Measurements from ENCODE around the gene TREH. TPM values are rescaled to one million over a fixed set of nuclear protein-coding genes. Genes with fewer than 3 reads are reported as not detected.

Gene TREH
- total and polyA plus RNA-seq, 2 experiments from 2014 or later: 0.36 TPM; not detected in 1

DNA sequence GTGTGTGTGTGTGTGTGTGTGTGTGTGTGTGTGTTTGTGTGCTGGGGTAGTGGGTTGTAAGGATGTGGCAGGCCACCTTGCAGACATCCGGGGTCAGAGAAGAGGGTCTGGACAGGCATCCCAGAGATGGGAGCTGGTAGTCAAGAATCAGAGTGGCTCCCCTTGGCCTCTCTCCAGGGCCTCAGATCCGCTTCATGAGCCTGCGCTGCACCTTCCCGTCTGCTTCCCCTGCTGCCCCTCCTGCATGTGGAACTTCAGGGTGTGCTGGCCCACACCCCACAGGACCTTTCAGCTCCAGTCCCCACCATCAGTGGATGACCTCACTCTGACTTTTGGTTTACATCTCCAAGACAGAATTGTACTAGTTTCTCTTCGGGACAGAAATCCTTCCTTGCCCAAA is 31.2 kb downstream of the TREH start (continued):
- no peak for TF ChIP-seq ZNF114 (CRISPR knock-in tag; IDR thresholded peaks at IDR 0.05)
- TF ChIP-seq, protein P1, sequence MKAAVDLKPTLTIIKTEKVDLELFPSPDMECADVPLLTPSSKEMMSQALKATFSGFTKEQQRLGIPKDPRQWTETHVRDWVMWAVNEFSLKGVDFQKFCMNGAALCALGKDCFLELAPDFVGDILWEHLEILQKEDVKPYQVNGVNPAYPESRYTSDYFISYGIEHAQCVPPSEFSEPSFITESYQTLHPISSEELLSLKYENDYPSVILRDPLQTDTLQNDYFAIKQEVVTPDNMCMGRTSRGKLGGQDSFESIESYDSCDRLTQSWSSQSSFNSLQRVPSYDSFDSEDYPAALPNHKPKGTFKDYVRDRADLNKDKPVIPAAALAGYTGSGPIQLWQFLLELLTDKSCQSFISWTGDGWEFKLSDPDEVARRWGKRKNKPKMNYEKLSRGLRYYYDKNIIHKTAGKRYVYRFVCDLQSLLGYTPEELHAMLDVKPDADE (IDR thresholded peaks at IDR 0.05): no peak
- no peak for TF ChIP-seq CREB1 (CRISPR knock-in tag; IDR thresholded peaks at IDR 0.05; ENCODE audit: low read depth)
- no peak for TF ChIP-seq CTCF (conservative IDR thresholded peaks at IDR 0.05; ENCODE audit: low read depth in 2 of 2)

DNA sequence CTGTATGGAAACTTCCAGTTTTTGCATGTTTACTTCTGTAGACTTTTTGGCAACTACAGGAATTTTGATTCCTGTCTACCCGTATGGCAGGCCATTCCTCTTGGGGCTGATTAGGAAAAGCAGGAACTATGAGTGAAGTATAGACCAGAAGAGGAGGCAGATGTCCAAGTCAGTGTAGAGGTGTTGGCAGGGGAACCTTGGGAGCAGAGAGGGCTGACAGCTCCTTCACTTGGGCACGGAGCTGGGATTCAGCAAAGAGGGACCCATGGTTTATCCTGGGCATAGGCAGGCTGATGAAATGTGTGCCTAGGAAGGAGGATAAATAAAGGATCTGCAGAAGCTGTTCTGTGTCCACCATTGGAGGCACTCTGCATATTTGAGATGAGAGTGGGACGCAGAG is 33.1 kb downstream of the TREH start:
- Histone ChIP-seq H3K4me3 (no peak overlapping the region), H3K27ac (ENCODE audit: low read depth) (no peak overlapping the region), H3K4me1 (ENCODE audit: insufficient read depth) (no peaks in the 10 kb centered on the region), H4K20me1 (replicated peaks; ENCODE audit: insufficient read depth) (peaks cover 28% of the 10 kb centered on the region), H3K9me2 (ENCODE audit: insufficient read depth) (no peaks in the 10 kb centered on the region), H3K36me3 (ENCODE audit: insufficient read depth) (peaks cover 29% of the 10 kb centered on the region), H3K27me3 (ENCODE audit: insufficient read depth) (no peaks in the 10 kb centered on the region), H3K4me2 (no peak overlapping the region), H3K79me2 (replicated peaks; ENCODE audit: insufficient read depth) (no peaks in the 10 kb centered on the region), H2AFZ (no peak overlapping the region), H3F3A (replicated peaks; ENCODE audit: low read depth) (no peaks in the 10 kb centered on the region)
- H3K36me3 Mint-ChIP-seq (ENCODE audit: low read depth): peaks cover 63% of the 10 kb centered on the region
- H3K27ac Mint-ChIP-seq: no peak overlapping the region
- DNase-seq (ENCODE audit: low spot score) (no peak), ATAC-seq (no peak)
- no peaks in the 10 kb centered on the region; the same call in 2 of the 3 replicates for H3K9me3 Mint-ChIP-seq
- no peaks in the 10 kb centered on the region for H3K4me1 Mint-ChIP-seq
- H3K4me3 Mint-ChIP-seq: no peak overlapping the region
- peaks cover 4% of the 10 kb centered on the region for H3K27me3 Mint-ChIP-seq (ENCODE audit: insufficient read depth, low read depth, poor library complexity)
- TF ChIP-seq ZNF331 (CRISPR knock-in tag; IDR thresholded peaks at IDR 0.05; ENCODE audit: low read depth): no peak
- no peak for TF ChIP-seq ZNF462 (CRISPR knock-in tag; IDR thresholded peaks at IDR 0.05)
- TF ChIP-seq REST (IDR thresholded peaks at IDR 0.05; ENCODE audit: unreplicated experiment): no peak
- TF ChIP-seq EZH2 (IDR thresholded peaks at IDR 0.05; ENCODE audit: low read depth, unreplicated experiment): no peak
- TF ChIP-seq JUNB (IDR thresholded peaks at IDR 0.05; ENCODE audit: unreplicated experiment): no peak
- TF ChIP-seq NANOG (IDR thresholded peaks at IDR 0.05; ENCODE audit: borderline replicate concordance): no peak
- no peak for TF ChIP-seq ZNF114 (CRISPR knock-in tag; IDR thresholded peaks at IDR 0.05)
- TF ChIP-seq, protein P1 (IDR thresholded peaks at IDR 0.05): no peak
- TF ChIP-seq STAT1 (IDR thresholded peaks at IDR 0.05; ENCODE audit: unreplicated experiment): no peak
- no peak for TF ChIP-seq POLR2AphosphoS5 (IDR thresholded peaks at IDR 0.05; ENCODE audit: low read depth)
